Activated CD8-positive, alpha-beta T cell treated with anti-CD3 and anti-CD28 coated beads for 36 hours (primary cell): ENCODE results near the gene COG7. TPM values are rescaled to one million over a fixed set of nuclear protein-coding genes. Genes with fewer than 3 reads are reported as not detected.
A peak's percentile ranks its signal among the peaks of the same experiment; 100 is the strongest.

ENCODE experiments used
- ATAC-seq: fragments of 200-7000 bp; cut with Tn5 transposase; one replicate; pipeline ENCODE4 v1.10.0; 2021; ENCODE audit warnings: mild to moderate bottlenecking, moderate library complexity
- CTCF ChIA-PET: fragments of 350-600 bp; sonication (Branson Sonifier 250); formaldehyde crosslinking; loops from one replicate; lab custom pipeline; 2021; ENCODE audit warnings: antibody characterized with exemption; lab: Charles Lee
- POLR2A ChIA-PET: fragments of 350-600 bp; sonication (Branson Sonifier 250); formaldehyde crosslinking; loops from one replicate; lab custom pipeline; 2021; ENCODE audit warnings: antibody characterized with exemption; lab: Charles Lee
- DNase-seq: peaks from one replicate; pipeline ENCODE4 v3.0.0-alpha.2; 2020
- H3K27ac Mint-ChIP-seq: one replicate; pipeline ENCODE4 v1.8.0; 2021; ENCODE audit warnings: mild to moderate bottlenecking, mixed read lengths
- H3K27me3 Mint-ChIP-seq: one replicate; pipeline ENCODE4 v1.8.0; 2021; ENCODE audit warnings: mixed read lengths
- H3K36me3 Mint-ChIP-seq: one replicate; pipeline ENCODE4 v1.8.0; 2021; ENCODE audit warnings: low read depth, mixed read lengths
- H3K4me1 Mint-ChIP-seq: one replicate; pipeline ENCODE4 v1.8.0; 2021; ENCODE audit warnings: low read depth, mixed read lengths
- H3K4me3 Mint-ChIP-seq: one replicate; pipeline ENCODE4 v1.8.0; 2021; ENCODE audit warnings: mild to moderate bottlenecking, moderate library complexity, mixed read lengths
- H3K9me3 Mint-ChIP-seq: one replicate; pipeline ENCODE4 v1.8.0; 2021; ENCODE audit warnings: mixed read lengths
- CTCF ChIP-seq: fragments of 200-600 bp; IDR thresholded peaks from one replicate; pipeline ENCODE4 v1.8.0; 2022; ENCODE audit warnings: antibody characterized with exemption, mild to moderate bottlenecking
- intact Hi-C: fragments of 100-400 bp; cut with micrococcal nuclease; formaldehyde crosslinking; loops from one replicate; pipeline ENCODE4 v1.10.0; 2022
- total RNA-seq, 2 experiments: library from RNA; stranded (reverse); gene quantifications; one replicate each; pipeline ENCODE4 v1.2.3, GENCODE V29; 2021

The COG7 gene
- total RNA-seq = 10 to 100 TPM; 16.4 to 16.7 TPM

GRCh38 chr16:23452572-23453337 is at the start of gene COG7:
Gene COG7, minus strand, starts transcription at chr16:23453189. Its CDS starts 195 bp downstream, at chr16:23452994.
- H3K27me3 Mint-ChIP-seq = no peaks in the 10 kb centered on the region
- CTCF ChIA-PET = interaction anchor here (4.3 kb wide), 1 partner anchor 18 kb away, joined by 47 read pairs; no protein-coding TSS in a partner anchor
- POLR2A ChIA-PET = interaction anchor here (0.7 to 1.4 kb wide), 6 partner anchors 13 to 188 kb away, joined by 3 to 4 read pairs (median 3); partner anchors contain the start of genes DCTN5, GGA2 and PALB2
- H3K4me3 Mint-ChIP-seq = peak within 1 kb of the TSS; percentile 86
- peak within 1 kb of the TSS; percentile 90 for H3K27ac Mint-ChIP-seq
- H3K9me3 Mint-ChIP-seq = no peaks in the 10 kb centered on the region
- DNase-seq (peak; percentile 91), ATAC-seq (peak; percentile 95)
- TF ChIP-seq CTCF = no peak
- peaks cover 18% of the 10 kb centered on the region for H3K4me1 Mint-ChIP-seq
- intact Hi-C loops = no loop called here
- no peaks in the 10 kb centered on the region for H3K36me3 Mint-ChIP-seq

GRCh38 chr16:23502466-23502865 is 49.5 kb upstream of the COG7 start:
- Mint-ChIP-seq H3K4me1 (peaks cover 50% of the 10 kb centered on the region), H3K27me3 (no peaks in the 10 kb centered on the region), H3K36me3 (peaks cover 18% of the 10 kb centered on the region), H3K4me3 (no peak overlapping the region), H3K9me3 (no peaks in the 10 kb centered on the region), H3K27ac (no peak overlapping the region)
- TF ChIP-seq CTCF = no peak
- intact Hi-C loops = no loop called here
- ChIA-PET POLR2A (no interaction called here), CTCF (no interaction called here)
- ATAC-seq = no peak
- no peak for DNase-seq

DNA sequence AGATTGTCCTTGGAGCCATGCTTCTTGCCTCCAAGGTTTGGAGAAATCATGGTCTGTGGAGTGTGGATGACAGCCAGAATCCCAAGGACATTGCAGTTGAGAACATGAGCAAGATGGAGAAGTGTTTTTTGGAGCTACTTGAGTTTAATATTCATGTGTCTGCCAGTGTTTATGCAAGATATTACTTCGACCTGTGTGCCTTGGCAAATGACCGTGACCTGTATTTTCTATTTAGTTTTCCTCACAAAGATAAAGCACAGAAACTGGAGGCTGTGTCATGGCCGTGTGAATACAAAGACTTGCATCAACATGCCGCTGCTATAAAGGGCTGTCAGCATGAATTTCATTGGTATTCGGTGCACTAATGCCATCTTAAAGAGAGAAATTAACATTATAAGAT is 48.3 kb upstream of the COG7 start:
- ChIA-PET CTCF (no interaction called here), POLR2A (no interaction called here)
- Mint-ChIP-seq H3K36me3 (peaks cover 11% of the 10 kb centered on the region), H3K9me3 (no peaks in the 10 kb centered on the region), H3K27ac (no peak overlapping the region), H3K27me3 (no peaks in the 10 kb centered on the region), H3K4me3 (no peak overlapping the region), H3K4me1 (peaks cover 46% of the 10 kb centered on the region)
- intact Hi-C loops = no loop called here
- DNase-seq (no peak), ATAC-seq (no peak)
- no peak for TF ChIP-seq CTCF

GRCh38 chr16:23500862-23501225 is 47.9 kb upstream of the COG7 start:
- Mint-ChIP-seq H3K27ac (no peak overlapping the region), H3K36me3 (peaks cover 11% of the 10 kb centered on the region), H3K9me3 (no peaks in the 10 kb centered on the region), H3K4me1 (peaks cover 42% of the 10 kb centered on the region), H3K4me3 (no peak overlapping the region), H3K27me3 (no peaks in the 10 kb centered on the region)
- DNase-seq (no peak), ATAC-seq (no peak)
- intact Hi-C loops = no loop called here
- ChIA-PET CTCF (interaction anchor here (1.2 to 1.9 kb wide), 2 partner anchors 10 to 65 kb away, joined by 3 to 4 read pairs; no protein-coding TSS in a partner anchor), POLR2A (no interaction called here)
- TF ChIP-seq CTCF = no peak

- ChIA-PET POLR2A (interaction anchor here (0.5 kb wide), 1 partner anchor 48 kb away, joined by 3 read pairs; no protein-coding TSS in a partner anchor), CTCF (interaction anchor here (1.2 to 1.9 kb wide), 2 partner anchors 10 to 65 kb away, joined by 3 to 4 read pairs; no protein-coding TSS in a partner anchor)
- no peaks in the 10 kb centered on the region for H3K27me3 Mint-ChIP-seq
- no peak for ATAC-seq
- peaks cover 39% of the 10 kb centered on the region for H3K4me1 Mint-ChIP-seq
- no peak overlapping the region for H3K4me3 Mint-ChIP-seq
- no peak for TF ChIP-seq CTCF
- intact Hi-C loops = no loop called here
- peaks cover 14% of the 10 kb centered on the region for H3K36me3 Mint-ChIP-seq
- no peaks in the 10 kb centered on the region for H3K9me3 Mint-ChIP-seq
- no peak for DNase-seq
- no peak overlapping the region for H3K27ac Mint-ChIP-seq
Measured at GRCh38 chr16:23500212-23500861, 47.3 kb upstream of the COG7 start.
